Motor neuron (in vitro differentiated cells): ENCODE results near the gene HOXC4. TPM values are rescaled to one million over a fixed set of nuclear protein-coding genes. Genes with fewer than 3 reads are reported as not detected.
"Not testable (repeated sequence)": the region's sequence is repeated elsewhere in the genome, so short reads cannot be mapped to it uniquely, and the experiment has no call there.

Experiments
- ATAC-seq, 8 experiments: fragments of 200-7000 bp; cut with Tn5 transposase; replicated peaks in 6 of 8; 2 replicates each; pipeline ENCODE4 v1.8.0; 2021; ENCODE audit warnings: mild to moderate bottlenecking in 8 of 8, moderate library complexity in 8 of 8
- H3K27ac ChIP-seq, 2 donors: fragments of 250-450 bp; sonication (Bioruptor Pico); 2 replicates each; pipeline ENCODE4 v1.9.0; 2021; ENCODE audit warnings: antibody characterized with exemption in 2 of 2, mild to moderate bottlenecking in 2 of 2, moderate library complexity in 1 of 2
- H3K4me1 ChIP-seq, 2 donors: fragments of 250-450 bp; sonication (Bioruptor Pico); replicated peaks in 1 of 2; 2 replicates each; pipeline ENCODE4 v1.6.1; 2021; ENCODE audit warnings: antibody characterized with exemption in 2 of 2, mild to moderate bottlenecking in 2 of 2, moderate library complexity in 1 of 2
- H3K4me3 ChIP-seq, 5 donors: fragments of 250-450 bp; sonication (Bioruptor Pico); 2 replicates each; pipeline ENCODE4 v1.9.0; 2021; ENCODE audit warnings: antibody characterized with exemption in 5 of 5, mild to moderate bottlenecking in 5 of 5, moderate library complexity in 4 of 5
- WGBS, 10 experiments: fragments of 450-650 bp; shearing (Covaris generic); methylation state at CpG; one replicate each; pipeline ENCODE4 v1.0.0; 2022; 5-methylcytosine and 5-hydroxymethylcytosine counted together
- in situ Hi-C, 9 experiments: fragments of 400-800 bp; cut with MboI; loops; one replicate each; pipeline ENCODE4 v1.15.0; 2021; ENCODE audit warnings: low sequenced_read_pairs in 9 of 9, low pct_unique_long_range_greater_than_20kb in 2 of 9; ENCODE audit not compliant: unreplicated experiment in 9 of 9
- total RNA-seq, 8 experiments: library from RNA; unstranded; fragments of 300-600 nt; gene quantifications; 2 replicates each; pipeline versions ENCODE4 v1.2.3 to v1.2.4, GENCODE V29; 2022

The HOXC4 gene
- total RNA-seq, 8 experiments from 2014 or later, result 9.5 to 73.9 (median 40.4) TPM

- in situ Hi-C loops, ATAC-seq: not testable (repeated sequence)
- Histone ChIP-seq H3K27ac (peak overlapping the region; percentile 76 to 100), H3K4me3 (peak overlapping the region; percentile 26 to 76 (median 52)), H3K4me1 (peaks cover 35 to 39% of the 10 kb centered on the region in 2 donors)
- 0 to 92% (median 41%) methylated on average over 1 to 5 of the region's 10 CpGs; no CpG with 5 or more reads in 3 of the 10 experiments for WGBS, 10 experiments
Measured at GRCh38 chr12:54077843-54078242, 24.2 kb downstream of the HOXC4 start.

GRCh38 chr12:54079115-54079514, 25.5 kb downstream of the HOXC4 start:
- 0 to 67% (median 9%) methylated on average over 1 to 6 of the region's 9 CpGs; no CpG with 5 or more reads in 4 of the 10 experiments for WGBS, 10 experiments
- ATAC-seq, in situ Hi-C loops: not testable (repeated sequence)
- H3K27ac ChIP-seq, result peak overlapping the region; percentile 98 to 100
- peak overlapping the region; percentile 50 to 76 (median 52) for H3K4me3 ChIP-seq
- peaks cover 43 to 48% of the 10 kb centered on the region in 2 donors for H3K4me1 ChIP-seq

- Histone ChIP-seq H3K27ac (peak overlapping the region; percentile 98 to 100), H3K4me1 (peaks cover 43 to 49% of the 10 kb centered on the region in 2 donors), H3K4me3 (peak overlapping the region; percentile 50 to 76 (median 52))
- in situ Hi-C loops, ATAC-seq: not testable (repeated sequence)
- 0 to 100% (median 0%) methylated on average over 1 to 18 of the region's 19 CpGs; no CpG with 5 or more reads in 1 of the 10 experiments for WGBS, 10 experiments
Measured at GRCh38 chr12:54080008-54080924, 26.6 kb downstream of the HOXC4 start.

GRCh38 chr12:54081053-54081514, 27.4 kb downstream of the HOXC4 start:
- Histone ChIP-seq H3K4me3 (peak overlapping the region; percentile 50 to 76 (median 52)), H3K4me1 (peaks cover 43 to 49% of the 10 kb centered on the region in 2 donors), H3K27ac (peak overlapping the region; percentile 98 to 100)
- no CpG with 5 or more reads among the region's 16 CpGs for WGBS, 10 experiments
- in situ Hi-C loops, result not testable (repeated sequence)
- ATAC-seq, result peak in 4 of 8 experiments; percentile 16 to 29 (median 22)

- 0 to 100% (median 5%) methylated on average over 1 to 12 of the region's 35 CpGs; no CpG with 5 or more reads in 2 of the 10 experiments for WGBS, 10 experiments
- peaks cover 42 to 49% of the 10 kb centered on the region in 2 donors for H3K4me1 ChIP-seq
- in situ Hi-C loops, ATAC-seq: not testable (repeated sequence)
- peak overlapping the region; percentile 95 to 100 for H3K27ac ChIP-seq
- peak overlapping the region; percentile 47 to 76 (median 52) for H3K4me3 ChIP-seq
Measured at GRCh38 chr12:54081581-54082396, 28.2 kb downstream of the HOXC4 start.

- ATAC-seq, result peak in 6 of 8 experiments; percentile 79 to 98 (median 96)
- Histone ChIP-seq H3K4me3 (peak overlapping the region; percentile 47 to 76 (median 52)), H3K4me1 (peaks cover 35 to 46% of the 10 kb centered on the region in 2 donors), H3K27ac (peak overlapping the region; percentile 95 to 100)
- in situ Hi-C loops, result no loop called here
- 0% methylated on average over 1 to 13 of the region's 36 CpGs; no CpG with 5 or more reads in 7 of the 10 experiments for WGBS, 10 experiments
Measured at GRCh38 chr12:54082397-54082892, 28.8 kb downstream of the HOXC4 start.

GRCh38 chr12:54088011-54088410, 34.4 kb downstream of the HOXC4 start:
- in situ Hi-C loops, H3K4me3 ChIP-seq, H3K27ac ChIP-seq, ATAC-seq: not testable (repeated sequence)
- H3K4me1 ChIP-seq, result peaks cover 35 to 52% of the 10 kb centered on the region in 2 donors

- H3K4me3 ChIP-seq, ATAC-seq, H3K27ac ChIP-seq, in situ Hi-C loops: not testable (repeated sequence)
- peaks cover 25 to 40% of the 10 kb centered on the region in 2 donors for H3K4me1 ChIP-seq
- WGBS, 10 experiments, result 93% methylated on average over 2 of the region's 6 CpGs; no CpG with 5 or more reads in 9 of the 10 experiments
Measured at GRCh38 chr12:54089465-54089864, 35.8 kb downstream of the HOXC4 start.

- WGBS, 10 experiments, result no CpG with 5 or more reads among the region's 37 CpGs
- in situ Hi-C loops, result not testable (repeated sequence)
- ATAC-seq, result peak in 5 of 8 experiments; percentile 59 to 78 (median 75)
- peak overlapping the region in 1 of 2 donors; percentile 0 for H3K27ac ChIP-seq
- H3K4me1 ChIP-seq, result peaks cover 18 to 31% of the 10 kb centered on the region in 2 donors
- peak overlapping the region in 3 of 5 donors; percentile 4 to 27 (median 16) for H3K4me3 ChIP-seq
Measured at GRCh38 chr12:54090312-54090711, 36.7 kb downstream of the HOXC4 start.

- ATAC-seq, in situ Hi-C loops, H3K4me3 ChIP-seq, H3K27ac ChIP-seq: not testable (repeated sequence)
- peaks cover 13 to 22% of the 10 kb centered on the region in 2 donors for H3K4me1 ChIP-seq
- WGBS, 10 experiments, result 7 to 100% (median 87%) methylated on average over 1 to 2 of the region's 2 CpGs; no CpG with 5 or more reads in 6 of the 10 experiments
Measured at GRCh38 chr12:54092943-54093342, 39.3 kb downstream of the HOXC4 start.

GRCh38 chr12:54095928-54096327, 42.3 kb downstream of the HOXC4 start:
- H3K27ac ChIP-seq, ATAC-seq, in situ Hi-C loops, H3K4me3 ChIP-seq: not testable (repeated sequence)
- H3K4me1 ChIP-seq, result peaks cover 9 to 14% of the 10 kb centered on the region in 2 donors
- 75 to 100% (median 98%) methylated on average over 1 to 4 of the region's 5 CpGs; no CpG with 5 or more reads in 6 of the 10 experiments for WGBS, 10 experiments

GRCh38 chr12:54098644-54099043, 45.0 kb downstream of the HOXC4 start:
- H3K27ac ChIP-seq, ATAC-seq, H3K4me3 ChIP-seq, in situ Hi-C loops: not testable (repeated sequence)
- 40 to 100% methylated on average over 1 of the region's 2 CpGs; no CpG with 5 or more reads in 8 of the 10 experiments for WGBS, 10 experiments
- H3K4me1 ChIP-seq, result peaks cover 11 to 12% of the 10 kb centered on the region in 2 donors
